Chondrocyte (in vitro differentiated cells): ENCODE data around the gene C1orf122. TPM values are rescaled to one million over a fixed set of nuclear protein-coding genes. Genes with fewer than 3 reads are reported as not detected.

Experiments
- DNase-seq: peaks from one replicate; pipeline ENCODE4 v3.0.0; 2021; ENCODE audit warnings: mixed read lengths, low spot score
- H3K27ac Mint-ChIP-seq: one replicate; pipeline ENCODE4 v1.8.0; 2021; ENCODE audit warnings: mild to moderate bottlenecking, moderate library complexity, mixed read lengths; ENCODE audit not compliant: unreplicated experiment
- H3K27me3 Mint-ChIP-seq: 2 replicates; pipeline ENCODE4 v1.8.0; 2021; ENCODE audit warnings: low read depth, mixed read lengths
- H3K36me3 Mint-ChIP-seq: 2 replicates; pipeline ENCODE4 v1.8.0; 2021; ENCODE audit warnings: low read depth, mixed read lengths
- H3K4me1 Mint-ChIP-seq: 2 replicates; pipeline ENCODE4 v1.8.0; 2021; ENCODE audit warnings: low read depth, mild to moderate bottlenecking, mixed read lengths
- H3K4me3 Mint-ChIP-seq: one replicate; pipeline ENCODE4 v1.8.0; 2021; ENCODE audit warnings: mild to moderate bottlenecking, moderate library complexity, mixed read lengths; ENCODE audit not compliant: unreplicated experiment
- H3K9me3 Mint-ChIP-seq: 2 replicates; pipeline ENCODE4 v1.8.0; 2021; ENCODE audit warnings: low read depth, mixed read lengths
- CTCF ChIP-seq: fragments of 200-600 bp; sonication (generic); IDR thresholded peaks from 2 replicates; pipeline ENCODE4 v1.5.0; 2021; ENCODE audit warnings: antibody characterized with exemption, mild to moderate bottlenecking, moderate library complexity
- total RNA-seq: library from RNA; stranded (reverse); gene quantifications from 3 replicates; pipeline ENCODE4 v1.2.1, GENCODE V29; 2021

C1orf122 gene
- total RNA-seq, 1 donor from 2014 or later, result 76.1 TPM

- H3K36me3 Mint-ChIP-seq, result peaks cover 4% of the 10 kb centered on the region
- DNase-seq, result no peak
- no peak overlapping the region for H3K27ac Mint-ChIP-seq
- no peak for TF ChIP-seq CTCF
- H3K9me3 Mint-ChIP-seq, result no peaks in the 10 kb centered on the region
- H3K4me1 Mint-ChIP-seq, result peaks cover 13% of the 10 kb centered on the region
- H3K4me3 Mint-ChIP-seq, result no peak overlapping the region
- H3K27me3 Mint-ChIP-seq, result no peaks in the 10 kb centered on the region
Measured at GRCh38 chr1:37853157-37853556, 45.6 kb downstream of the C1orf122 start.

GRCh38 chr1:37854406-37854805, 46.8 kb downstream of the C1orf122 start:
- Mint-ChIP-seq H3K27me3 (no peaks in the 10 kb centered on the region), H3K4me3 (no peak overlapping the region), H3K4me1 (peaks cover 20% of the 10 kb centered on the region), H3K36me3 (peaks cover 4% of the 10 kb centered on the region), H3K27ac (no peak overlapping the region), H3K9me3 (no peaks in the 10 kb centered on the region)
- no peak for TF ChIP-seq CTCF
- DNase-seq, result no peak

Other genes with a start within 250 kb of the C1orf122 start
- gene GNL2, start 211.9 kb upstream of the C1orf122 start, total RNA-seq, result 47.6 to 57.4 TPM (median 48.5 TPM) in 3 replicates
- not detected in 3 replicates for gene RSPO1, start 172.9 kb upstream of the C1orf122 start, total RNA-seq
- 5.7 to 7.0 TPM (median 6.0 TPM) in 3 replicates for gene CDCA8, start 115.3 kb upstream of the C1orf122 start, total RNA-seq
- 0.37 TPM in 1 of 3 replicates, not detected in the others for gene EPHA10, start 42.7 kb upstream of the C1orf122 start, total RNA-seq
- 3.9 to 4.2 TPM (median 4.0 TPM) in 3 replicates for gene MANEAL, start 13.9 kb upstream of the C1orf122 start, total RNA-seq
- gene YRDC, start 418 bp downstream of the C1orf122 start, total RNA-seq, result 11.9 to 17.7 TPM (median 15.5 TPM) in 3 replicates
- gene MTF1, start 51.8 kb downstream of the C1orf122 start, total RNA-seq, result 14.8 to 17.3 TPM (median 17.2 TPM) in 3 replicates
- gene INPP5B, start 139.3 kb downstream of the C1orf122 start, total RNA-seq, result 18.7 to 21.2 TPM (median 20.6 TPM) in 3 replicates
- 45.6 to 60.4 TPM (median 46.2 TPM) in 3 replicates for gene SF3A3, start 182.2 kb downstream of the C1orf122 start, total RNA-seq
- 57.9 to 72.6 TPM (median 58.9 TPM) in 3 replicates for gene FHL3, start 197.7 kb downstream of the C1orf122 start, total RNA-seq
- gene UTP11, start 204.9 kb downstream of the C1orf122 start, total RNA-seq, result 26.4 to 35.6 TPM (median 32.3 TPM) in 3 replicates
- 1.3 to 11.7 TPM (median 1.6 TPM) in 3 replicates for gene POU3F1, start 239.0 kb downstream of the C1orf122 start, total RNA-seq